DOHH2 (cell line): Measurements from ENCODE around the gene CCN5.
"Not testable (repeated sequence)": the region's sequence is repeated elsewhere in the genome, so short reads cannot be mapped to it uniquely, and the experiment has no call there.

Source experiments
- H3F3A ChIP-seq: fragments of 200-600 bp; sonication (generic), shearing (Covaris generic); 2 replicates; pipeline ENCODE4 v1.6.0; 2016; ENCODE audit warnings: antibody characterized with exemption, mild to moderate bottlenecking; ENCODE audit not compliant: control insufficient read depth, insufficient read depth
- H3K27ac ChIP-seq: fragments of 200-600 bp; sonication (generic); 2 replicates; pipeline ENCODE4 v1.5.1; 2014; ENCODE audit warnings: low read depth, mild to moderate bottlenecking, low read length, moderate library complexity
- H3K27me3 ChIP-seq: fragments of 200-600 bp; sonication (generic); 2 replicates; pipeline ENCODE4 v1.6.1; 2014; ENCODE audit warnings: mild to moderate bottlenecking, low read length, mixed read lengths; ENCODE audit not compliant: control insufficient read depth
- H3K36me3 ChIP-seq: fragments of 200-600 bp; sonication (generic); 2 replicates; pipeline ENCODE4 v1.6.1; 2014; ENCODE audit warnings: mild to moderate bottlenecking, low read length, moderate library complexity, mixed read lengths; ENCODE audit not compliant: control insufficient read depth
- H3K4me1 ChIP-seq: fragments of 200-600 bp; sonication (generic); 2 replicates; pipeline ENCODE4 v1.6.1; 2014; ENCODE audit warnings: mild to moderate bottlenecking, low read length, mixed read lengths; ENCODE audit not compliant: control insufficient read depth
- H3K4me2 ChIP-seq: fragments of 200-600 bp; sonication (generic); 2 replicates; pipeline ENCODE4 v1.6.0; 2014; ENCODE audit warnings: mild to moderate bottlenecking, low read length, moderate library complexity
- H3K4me3 ChIP-seq: fragments of 200-600 bp; sonication (generic); 2 replicates; pipeline ENCODE4 v1.5.1; 2014; ENCODE audit warnings: mild to moderate bottlenecking, low read length, mixed read lengths
- H3K79me2 ChIP-seq: fragments of 200-600 bp; sonication (generic); 2 replicates; pipeline ENCODE4 v1.6.1; 2014; ENCODE audit warnings: mild to moderate bottlenecking, low read length, mixed read lengths; ENCODE audit not compliant: control insufficient read depth
- H3K9me2 ChIP-seq: fragments of 200-600 bp; sonication (generic); replicated peaks from 2 replicates; pipeline ENCODE4 v1.6.1; 2014; ENCODE audit warnings: mild to moderate bottlenecking, low read length, mixed read lengths; ENCODE audit not compliant: control insufficient read depth
- H3K9me3 ChIP-seq: fragments of 200-600 bp; sonication (generic); 2 replicates; pipeline ENCODE4 v1.6.1; 2014; ENCODE audit warnings: antibody characterized with exemption, low read length, mixed read lengths; ENCODE audit not compliant: control insufficient read depth, insufficient read depth
- H4K20me1 ChIP-seq: fragments of 200-600 bp; sonication (generic); 2 replicates; pipeline ENCODE4 v1.6.0; 2014; ENCODE audit warnings: low read depth, mild to moderate bottlenecking, antibody characterized with exemption, low read length, moderate library complexity; ENCODE audit not compliant: control insufficient read depth, insufficient read depth
- EZH2phosphoT487 ChIP-seq: fragments of 200-600 bp; sonication (generic); IDR thresholded peaks from 2 replicates; pipeline ENCODE4 v1.6.1; 2017; ENCODE audit warnings: borderline replicate concordance, mild to moderate bottlenecking, antibody characterized with exemption, low read length, moderate library complexity, mixed read lengths
- TF ChIP-seq, protein P1 (sequence below): fragments of 200-600 bp; sonication (generic); IDR thresholded peaks from one replicate; pipeline ENCODE4 v1.5.1; 2014; ENCODE audit warnings: antibody characterized with exemption, mild to moderate bottlenecking, low read depth, low read length; ENCODE audit not compliant: poor library complexity, severe bottlenecking

CCN5 gene, protein sequence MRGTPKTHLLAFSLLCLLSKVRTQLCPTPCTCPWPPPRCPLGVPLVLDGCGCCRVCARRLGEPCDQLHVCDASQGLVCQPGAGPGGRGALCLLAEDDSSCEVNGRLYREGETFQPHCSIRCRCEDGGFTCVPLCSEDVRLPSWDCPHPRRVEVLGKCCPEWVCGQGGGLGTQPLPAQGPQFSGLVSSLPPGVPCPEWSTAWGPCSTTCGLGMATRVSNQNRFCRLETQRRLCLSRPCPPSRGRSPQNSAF

DNA sequence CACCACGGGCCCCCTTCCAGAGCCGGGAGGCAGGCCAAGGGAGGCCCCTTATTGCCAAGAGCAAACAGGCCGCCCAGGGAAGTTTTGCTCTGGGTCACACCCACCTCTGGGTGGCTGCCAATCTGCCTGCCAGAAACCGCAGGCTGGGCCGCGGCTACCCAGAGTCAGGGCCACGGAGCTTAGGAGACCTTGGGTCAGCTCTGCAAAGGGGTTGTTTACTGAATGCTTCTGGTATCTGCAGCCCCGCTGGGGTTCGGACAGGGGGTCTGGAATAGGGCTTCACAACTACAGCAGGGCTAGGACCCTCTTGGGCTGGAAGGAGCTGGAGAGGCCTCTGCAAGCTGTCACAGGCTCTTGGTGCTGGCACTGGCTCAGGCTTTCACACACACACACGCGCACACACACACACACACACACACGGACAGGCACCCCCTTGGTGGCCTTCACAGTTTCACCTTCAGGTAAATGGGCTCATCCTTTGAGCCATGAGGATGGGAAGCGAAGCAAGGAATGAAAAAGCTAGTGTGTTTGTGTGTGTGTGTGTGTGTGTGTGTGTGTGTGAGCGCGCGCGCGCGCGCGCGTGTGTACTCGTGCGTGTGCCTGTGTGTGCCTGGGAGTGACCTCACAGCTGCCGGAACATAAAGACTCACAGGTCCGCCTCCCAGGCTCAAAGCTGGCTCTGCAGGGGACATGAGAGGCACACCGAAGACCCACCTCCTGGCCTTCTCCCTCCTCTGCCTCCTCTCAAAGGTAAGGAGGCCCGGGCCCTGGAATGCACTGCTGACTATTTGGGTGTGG is at the start of gene CCN5:
Gene CCN5 (plus strand): TSS at position 669 of the 798 bp plus-strand sequence. CDS start 22 bp downstream, at position 691.
- Histone ChIP-seq H3K4me2 (no peak within 1 kb of the TSS), H3K4me1 (no peaks in the 10 kb centered on the region)

DNA sequence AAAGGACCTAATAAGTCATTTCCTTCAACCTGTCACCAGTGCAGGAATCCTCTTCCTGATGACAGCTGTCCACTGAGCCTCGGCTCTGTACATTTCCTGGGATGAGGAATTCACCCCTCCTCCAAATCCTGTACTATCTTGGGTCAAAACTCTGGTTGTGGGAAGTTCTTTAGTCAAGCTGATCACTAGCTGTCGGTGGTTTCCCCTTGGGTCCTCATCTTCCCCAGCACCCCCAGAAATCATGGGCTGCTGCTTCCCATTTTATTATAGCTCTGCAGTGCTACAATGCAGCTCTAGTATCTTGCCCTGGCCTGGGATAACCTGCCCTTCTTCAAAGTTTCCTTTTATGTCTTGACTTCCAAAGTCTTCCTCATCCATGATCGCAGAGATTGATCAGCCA is 49.1 kb upstream of the CCN5 start:
- no peak overlapping the region for H3K4me2 ChIP-seq
- no peaks in the 10 kb centered on the region for H4K20me1 ChIP-seq
- H3K79me2 ChIP-seq, result no peaks in the 10 kb centered on the region
- no peaks in the 10 kb centered on the region for H3F3A ChIP-seq
- TF ChIP-seq, protein P1, sequence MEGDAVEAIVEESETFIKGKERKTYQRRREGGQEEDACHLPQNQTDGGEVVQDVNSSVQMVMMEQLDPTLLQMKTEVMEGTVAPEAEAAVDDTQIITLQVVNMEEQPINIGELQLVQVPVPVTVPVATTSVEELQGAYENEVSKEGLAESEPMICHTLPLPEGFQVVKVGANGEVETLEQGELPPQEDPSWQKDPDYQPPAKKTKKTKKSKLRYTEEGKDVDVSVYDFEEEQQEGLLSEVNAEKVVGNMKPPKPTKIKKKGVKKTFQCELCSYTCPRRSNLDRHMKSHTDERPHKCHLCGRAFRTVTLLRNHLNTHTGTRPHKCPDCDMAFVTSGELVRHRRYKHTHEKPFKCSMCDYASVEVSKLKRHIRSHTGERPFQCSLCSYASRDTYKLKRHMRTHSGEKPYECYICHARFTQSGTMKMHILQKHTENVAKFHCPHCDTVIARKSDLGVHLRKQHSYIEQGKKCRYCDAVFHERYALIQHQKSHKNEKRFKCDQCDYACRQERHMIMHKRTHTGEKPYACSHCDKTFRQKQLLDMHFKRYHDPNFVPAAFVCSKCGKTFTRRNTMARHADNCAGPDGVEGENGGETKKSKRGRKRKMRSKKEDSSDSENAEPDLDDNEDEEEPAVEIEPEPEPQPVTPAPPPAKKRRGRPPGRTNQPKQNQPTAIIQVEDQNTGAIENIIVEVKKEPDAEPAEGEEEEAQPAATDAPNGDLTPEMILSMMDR, result no peak
- TF ChIP-seq EZH2phosphoT487, result no peak
- H3K4me1 ChIP-seq, result no peaks in the 10 kb centered on the region
- no peak overlapping the region for H3K27ac ChIP-seq
- no peaks in the 10 kb centered on the region for H3K9me2 ChIP-seq
- H3K9me3 ChIP-seq, result no peaks in the 10 kb centered on the region
- no peak overlapping the region for H3K4me3 ChIP-seq
- H3K36me3 ChIP-seq, result no peaks in the 10 kb centered on the region
- H3K27me3 ChIP-seq, result peaks cover 4% of the 10 kb centered on the region; the same call in 1 of the 2 replicates

More for the DNA sequence above, at the start of gene CCN5:
- H3K4me3 ChIP-seq, result no peak within 1 kb of the TSS
- H3K9me2 ChIP-seq, result no peaks in the 10 kb centered on the region
- H4K20me1 ChIP-seq, result no peaks in the 10 kb centered on the region
- TF ChIP-seq, protein P1, result no peak
- TF ChIP-seq EZH2phosphoT487, result no peak
- H3K27ac ChIP-seq, result no peak within 1 kb of the TSS
- H3K9me3 ChIP-seq, result no peaks in the 10 kb centered on the region
- H3F3A ChIP-seq, result no peaks in the 10 kb centered on the region
- H3K27me3 ChIP-seq, result peaks cover 6% of the 10 kb centered on the region; the same call in 1 of the 2 replicates
- H3K79me2 ChIP-seq, result no peaks in the 10 kb centered on the region
- no peaks in the 10 kb centered on the region for H3K36me3 ChIP-seq

DNA sequence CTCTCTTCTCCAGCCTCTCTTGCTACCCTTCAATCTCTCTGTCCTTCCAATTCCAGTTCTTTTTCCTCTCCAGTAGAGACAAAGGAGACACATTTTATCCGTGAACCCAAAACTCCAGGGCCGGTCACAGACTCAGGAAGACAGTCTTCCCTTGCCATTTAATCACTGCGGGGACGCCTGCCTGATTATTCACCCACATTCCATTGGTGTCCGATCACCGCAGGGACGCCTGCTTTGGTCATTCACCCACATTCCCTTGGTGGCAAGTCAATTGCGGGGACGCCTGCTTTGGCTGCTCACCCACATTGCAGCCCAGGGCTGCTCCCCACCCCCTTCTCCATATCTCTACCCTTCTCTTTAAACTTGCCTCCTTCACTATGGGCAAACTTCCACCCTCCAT is 44.3 kb upstream of the CCN5 start:
- not testable (repeated sequence) for H3K9me3 ChIP-seq, H4K20me1 ChIP-seq, H3K27ac ChIP-seq, H3K27me3 ChIP-seq, H3K79me2 ChIP-seq, H3F3A ChIP-seq, H3K9me2 ChIP-seq, H3K4me3 ChIP-seq, H3K36me3 ChIP-seq, H3K4me2 ChIP-seq, H3K4me1 ChIP-seq

DNA sequence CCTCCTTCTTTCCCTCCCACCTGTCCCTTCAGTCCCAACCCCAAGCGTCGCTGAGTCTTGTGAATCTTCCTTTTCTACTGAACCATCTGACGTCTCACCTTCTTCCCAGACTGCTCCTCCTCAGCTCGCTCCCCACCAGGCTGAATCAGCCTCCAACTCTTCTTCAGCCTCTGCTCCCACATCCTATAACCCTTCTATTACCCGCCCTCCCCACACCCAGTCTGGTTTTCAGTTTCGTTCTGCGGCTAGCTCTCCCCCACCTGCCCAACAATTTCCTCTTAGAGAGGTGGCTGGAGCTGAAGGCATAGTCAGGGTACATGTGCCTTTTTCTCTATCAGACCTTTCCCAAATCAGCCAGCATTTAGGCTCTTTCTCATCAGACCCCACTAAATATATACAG is 43.6 kb upstream of the CCN5 start:
- H3K27ac ChIP-seq, H3K9me2 ChIP-seq, H3K27me3 ChIP-seq, H3K4me1 ChIP-seq, H3K79me2 ChIP-seq, H3K36me3 ChIP-seq, H3F3A ChIP-seq, H3K4me2 ChIP-seq, H3K9me3 ChIP-seq, H3K4me3 ChIP-seq, H4K20me1 ChIP-seq: not testable (repeated sequence)

DNA sequence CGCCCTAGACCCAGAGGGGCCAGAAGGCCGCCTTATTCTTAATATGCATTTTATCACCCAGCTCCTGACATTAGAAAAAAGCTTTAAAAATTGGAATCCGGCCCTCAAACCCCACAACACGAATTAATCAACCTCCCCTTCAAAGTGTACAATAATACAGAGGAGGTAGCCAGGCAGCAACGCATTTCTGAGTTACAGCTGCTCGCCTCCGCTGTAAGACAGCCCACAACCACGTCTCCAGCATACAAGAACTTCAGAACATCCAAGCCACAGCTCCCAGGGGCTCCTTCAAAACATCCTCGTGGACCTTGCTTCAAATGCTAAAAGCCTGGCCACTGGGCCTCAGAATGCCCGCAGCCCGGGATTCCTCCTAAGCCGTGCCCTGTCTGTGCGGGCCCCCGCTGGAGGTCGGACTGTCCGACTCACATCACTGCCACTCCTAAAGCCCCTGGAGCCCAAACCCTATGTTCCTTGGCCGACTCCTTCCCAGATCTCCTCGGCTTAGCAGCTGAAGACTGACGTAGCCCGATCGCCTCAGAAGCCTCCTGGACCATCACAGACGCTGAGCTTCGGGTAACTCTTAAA is 42.8 kb upstream of the CCN5 start:
- not testable (repeated sequence) for H3K36me3 ChIP-seq, H3K4me2 ChIP-seq, H3K9me2 ChIP-seq, H3K27me3 ChIP-seq, H3K4me1 ChIP-seq, H3K4me3 ChIP-seq, H3K79me2 ChIP-seq, H3K27ac ChIP-seq, H3K9me3 ChIP-seq, H4K20me1 ChIP-seq, H3F3A ChIP-seq
